GM18517 (cell line): ENCODE measurements around the gene C1QL2.

Source experiments
- ATAC-seq: cut with Tn5 transposase; IDR thresholded peaks from one replicate; pipeline ENCODE4 v1.9.1; 2021; ENCODE audit warnings: mild to moderate bottlenecking, moderate library complexity; ENCODE audit not compliant: unreplicated experiment

Gene C1QL2

DNA sequence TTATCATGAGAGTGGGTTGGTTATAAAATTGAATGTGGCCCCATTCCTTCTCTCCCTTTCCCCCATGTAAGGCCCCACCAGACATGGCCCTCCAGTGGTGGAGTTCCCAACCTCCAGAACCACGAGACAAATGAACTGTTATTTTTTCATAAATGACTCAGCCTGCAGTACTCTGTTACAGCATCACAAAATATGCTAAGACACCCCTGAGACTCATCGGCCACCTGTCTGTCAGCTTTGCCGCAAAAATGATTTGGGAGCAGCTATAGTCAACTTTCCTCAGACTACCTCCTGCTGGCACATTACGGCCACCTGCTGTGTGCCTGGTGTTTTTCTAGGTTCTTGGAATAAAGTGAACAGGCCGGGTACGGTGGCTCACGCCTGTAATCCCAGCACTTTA is 21.4 kb upstream of the C1QL2 start:
- ATAC-seq, result no peak

DNA sequence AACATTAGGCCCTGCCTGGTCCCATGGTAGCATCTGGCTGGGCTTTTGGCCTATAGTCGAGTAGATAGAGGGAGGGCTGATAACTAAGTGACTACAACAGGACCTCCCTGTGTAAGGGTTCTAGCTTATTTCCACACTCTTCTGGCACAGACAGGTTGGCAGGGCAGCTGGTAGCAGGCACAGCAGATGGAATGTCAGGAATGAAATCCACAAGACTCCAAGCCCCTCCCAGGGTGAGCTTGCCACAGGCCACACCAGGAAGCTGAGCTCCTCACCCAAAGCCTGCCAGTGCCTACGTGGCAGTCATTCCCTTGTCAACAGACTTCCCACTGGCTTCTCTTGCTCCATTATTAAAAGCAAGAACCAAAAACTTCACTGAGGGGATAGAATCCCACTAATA is 20.7 kb upstream of the C1QL2 start:
- ATAC-seq, result no peak

DNA sequence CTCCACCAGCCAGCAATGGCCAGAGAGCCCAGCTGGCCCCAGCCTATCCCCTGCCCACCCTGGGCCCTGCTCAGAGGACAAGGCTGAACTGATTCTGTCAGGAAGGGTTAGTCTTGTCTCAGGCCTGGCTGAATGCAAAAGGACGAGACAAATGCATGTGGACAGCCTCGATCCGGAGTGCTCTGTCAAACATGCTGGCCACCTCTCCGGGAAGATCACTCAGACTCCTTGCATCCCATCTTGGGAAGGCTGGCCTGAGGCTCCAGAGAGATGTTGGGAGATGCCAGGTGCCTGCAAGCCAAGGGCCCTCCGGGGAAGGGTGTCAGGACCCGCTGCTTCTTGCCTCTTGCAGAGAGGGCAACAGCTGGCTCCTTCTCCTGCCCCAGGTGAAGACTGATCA is 20.2 kb upstream of the C1QL2 start:
- ATAC-seq, result no peak

DNA sequence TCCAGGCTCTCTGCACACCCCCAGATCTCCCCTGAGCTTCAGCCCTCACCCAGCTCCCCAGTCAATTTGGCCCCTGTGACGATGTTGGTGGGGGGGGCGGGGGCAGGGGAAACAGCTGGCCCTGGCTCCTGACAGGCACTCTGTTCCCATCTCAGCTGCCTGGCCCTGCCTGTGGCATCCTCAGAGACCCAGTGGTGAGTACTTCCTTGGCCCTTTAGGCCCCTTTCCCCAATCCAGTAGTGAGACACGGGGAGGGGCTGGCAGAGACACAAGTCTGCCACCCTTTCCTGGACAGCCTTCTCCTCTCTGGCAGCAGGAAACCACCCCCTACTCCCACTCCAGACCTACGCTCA is 19.3 kb upstream of the C1QL2 start:
- no peak for ATAC-seq

DNA sequence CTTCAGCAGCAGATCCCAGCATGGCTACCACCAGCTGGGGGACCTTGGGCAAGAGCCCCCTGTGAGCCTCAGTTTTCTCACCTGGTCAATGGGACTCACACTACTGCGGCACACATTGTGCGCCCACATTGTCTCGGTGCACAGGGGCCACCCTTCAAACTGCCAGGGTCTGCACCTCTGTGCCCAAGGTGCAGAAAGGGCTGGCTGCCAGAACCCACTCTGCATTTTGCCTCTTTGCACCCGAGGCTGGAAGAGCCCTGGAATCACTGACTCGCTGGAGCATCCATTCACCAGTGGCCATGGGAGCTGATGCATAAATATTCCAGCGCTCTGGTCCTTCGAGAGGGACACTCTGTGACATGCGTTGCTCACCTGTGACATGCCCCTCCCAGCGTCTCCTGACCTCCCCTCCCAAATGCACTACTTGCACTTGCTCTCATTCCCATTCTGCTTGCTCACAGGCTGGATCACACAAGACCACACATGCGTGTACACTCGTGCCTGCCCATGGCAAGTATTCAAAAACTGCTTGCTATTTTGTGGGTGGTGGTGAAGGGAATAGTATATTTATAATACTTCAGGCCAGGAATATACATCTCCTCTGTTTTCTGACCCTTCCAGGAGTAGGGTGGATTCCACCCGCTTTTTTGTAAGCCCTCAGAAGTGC is 18.8 kb upstream of the C1QL2 start:
- ATAC-seq, result no peak

DNA sequence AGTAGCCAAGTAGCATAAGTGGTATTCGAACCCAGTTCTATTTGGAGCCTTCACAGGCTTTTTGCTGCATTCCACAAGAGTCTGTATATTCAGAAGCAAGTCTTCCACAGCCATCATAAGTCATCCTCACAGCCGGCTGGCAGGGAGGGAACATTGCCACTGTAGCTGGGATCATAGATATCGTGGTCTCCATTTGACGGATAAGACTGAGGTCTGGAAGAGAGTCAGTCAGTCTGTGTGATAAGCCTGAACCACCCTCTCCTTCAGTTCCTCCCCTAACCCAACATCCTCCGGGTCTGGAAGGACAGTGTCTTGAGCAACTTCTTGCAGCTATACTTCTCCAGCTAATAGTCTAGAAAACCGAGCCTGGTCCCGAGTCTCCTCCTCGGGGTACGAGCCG is 17.0 kb upstream of the C1QL2 start:
- ATAC-seq, result no peak

DNA sequence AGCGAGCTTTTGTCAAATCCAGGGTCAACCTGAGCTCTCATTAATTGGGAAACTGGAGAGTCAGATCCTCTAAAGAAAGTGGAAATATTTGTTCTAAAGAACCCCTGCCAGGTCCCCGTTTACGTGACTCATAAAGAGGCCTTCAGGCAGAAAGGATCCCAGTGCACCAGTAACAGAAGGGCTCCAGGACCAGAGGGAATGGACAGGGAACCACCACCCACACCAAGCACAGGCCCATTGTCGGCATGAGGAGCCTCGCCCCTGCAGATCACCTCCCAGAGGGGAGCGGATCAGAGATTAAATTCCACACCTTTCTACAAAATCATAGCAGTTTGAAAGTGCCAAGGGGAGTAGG is 16.4 kb upstream of the C1QL2 start:
- ATAC-seq, result no peak

DNA sequence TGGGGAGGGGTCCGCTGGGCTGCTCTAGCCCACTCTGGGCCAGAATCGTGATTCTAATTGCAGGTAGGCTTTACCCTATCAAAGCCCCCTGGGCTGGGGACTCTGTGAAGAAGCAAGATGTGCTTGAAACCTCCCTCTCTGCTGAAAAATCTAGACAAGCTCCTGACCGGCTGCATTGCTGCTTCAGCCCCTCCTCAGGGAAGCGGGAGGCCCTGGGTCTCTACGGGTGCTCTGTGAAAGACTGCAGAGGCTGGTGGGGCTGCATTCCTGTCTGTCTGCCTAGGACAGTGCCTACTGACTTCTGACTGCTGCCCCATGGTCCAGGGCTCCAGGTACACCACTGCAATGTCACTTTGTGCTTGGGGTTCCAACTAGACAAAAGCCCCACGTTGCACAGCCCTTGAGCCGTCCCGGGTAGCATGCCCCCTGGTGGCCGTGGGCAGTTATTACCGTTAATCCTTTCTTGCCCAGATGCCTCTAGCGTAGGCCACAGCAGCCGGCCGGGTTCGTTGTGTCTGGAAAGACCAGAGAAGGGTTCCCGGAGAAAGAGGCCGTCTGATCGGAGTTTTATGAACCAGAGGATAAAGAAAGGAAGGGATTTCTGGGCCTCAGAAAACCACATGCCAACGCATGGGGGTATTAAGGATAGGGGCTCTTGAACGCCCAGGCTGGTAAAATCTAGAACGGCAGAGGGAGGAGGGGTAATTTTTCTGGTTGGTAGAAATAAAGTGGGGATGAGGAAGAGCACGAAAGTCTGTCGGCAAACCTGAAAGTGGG is 15.9 kb upstream of the C1QL2 start:
- ATAC-seq, result no peak

DNA sequence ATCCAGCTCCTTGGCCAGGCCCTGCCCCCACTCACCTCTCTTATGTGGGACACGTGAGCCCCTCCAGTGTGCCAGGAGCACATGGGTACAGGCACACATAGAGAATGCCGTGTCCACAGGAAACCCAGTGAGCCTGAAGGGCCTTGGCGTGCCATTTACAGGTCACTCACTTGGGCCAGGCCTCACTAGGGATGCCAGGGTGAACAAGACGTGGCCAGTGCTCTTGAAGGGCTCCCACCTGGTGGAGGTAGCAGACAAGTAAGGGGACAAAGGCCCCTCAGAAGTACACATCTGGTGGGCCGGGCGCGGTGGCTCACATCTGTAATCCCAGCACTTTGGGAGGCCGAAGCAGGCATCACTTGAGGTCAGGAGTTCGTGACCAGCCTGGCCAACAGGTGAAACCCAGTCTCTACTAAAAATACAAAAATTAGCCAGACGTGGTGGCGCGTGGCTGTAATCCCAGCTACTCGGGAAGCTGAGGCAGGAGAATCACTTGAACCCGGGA is 15.1 kb upstream of the C1QL2 start:
- no peak for ATAC-seq

DNA sequence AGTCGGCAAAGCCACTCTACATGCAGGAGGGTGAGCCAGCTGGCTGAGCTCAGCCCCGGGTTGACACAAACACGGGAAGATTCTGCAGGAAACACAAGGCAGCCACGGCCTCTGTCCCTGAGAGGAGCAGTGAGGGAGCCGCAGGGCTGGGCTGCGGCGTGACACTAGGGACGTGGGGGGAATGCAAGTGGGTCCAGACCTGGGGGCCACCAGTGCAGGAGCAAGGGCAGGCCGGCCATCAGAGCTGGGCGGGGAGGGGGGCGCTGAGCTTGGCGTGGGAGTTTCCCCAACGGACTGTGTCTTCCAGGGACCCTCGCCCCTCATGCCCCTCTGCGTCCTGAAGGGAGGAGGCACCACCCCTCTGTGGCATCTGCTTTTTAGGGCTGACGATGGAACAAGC is 12.0 kb upstream of the C1QL2 start:
- no peak for ATAC-seq

DNA sequence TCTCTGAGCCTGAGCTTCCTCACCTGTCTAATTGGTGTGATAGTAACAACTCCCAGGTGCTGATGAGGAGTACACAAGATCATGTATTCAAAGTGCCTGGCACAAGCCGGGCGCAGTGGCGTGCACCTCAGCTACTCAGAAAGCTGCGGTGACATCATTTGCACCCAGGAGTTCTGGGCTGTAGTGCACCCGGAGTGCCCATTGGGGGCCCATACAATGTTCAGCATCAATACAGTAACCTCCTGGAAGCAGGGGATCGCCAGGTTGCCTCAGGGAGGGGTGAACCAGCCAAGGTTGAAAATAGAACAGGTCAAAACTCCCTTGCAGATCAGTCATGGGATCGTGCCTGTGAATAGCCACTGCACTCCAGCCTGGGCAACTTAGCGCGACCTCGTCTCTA is 11.2 kb upstream of the C1QL2 start:
- ATAC-seq, result no peak

DNA sequence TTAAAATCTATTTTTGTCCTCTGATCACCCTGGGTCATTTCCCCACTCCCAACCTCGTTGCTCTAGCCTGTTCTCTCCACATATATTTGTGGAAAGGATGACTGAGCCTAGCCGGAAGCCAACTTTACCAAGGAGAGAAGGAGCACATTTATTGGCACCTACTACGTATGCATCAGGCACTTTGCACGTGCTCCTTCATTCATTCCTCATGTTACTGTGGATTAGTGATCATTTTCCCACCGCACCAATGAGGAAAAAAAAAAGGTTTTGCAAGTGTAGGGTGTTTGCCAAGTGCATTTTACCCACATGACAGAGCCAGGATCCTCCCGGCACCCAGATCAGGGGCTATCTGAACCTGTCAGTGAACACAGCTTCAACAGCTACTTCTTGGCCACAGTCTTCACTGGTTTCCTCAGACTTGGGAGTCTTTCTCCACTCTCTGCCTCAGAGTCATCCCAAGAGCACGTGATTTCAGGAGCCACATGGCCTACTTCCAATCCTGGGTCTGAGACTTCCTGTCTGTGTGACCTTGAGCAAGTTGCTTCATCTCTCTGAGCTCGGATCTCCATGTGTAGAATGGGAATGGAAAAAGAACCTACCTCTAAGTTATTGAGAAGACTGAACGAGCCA is 1.9 kb upstream of the C1QL2 start:
- no peak for ATAC-seq

DNA sequence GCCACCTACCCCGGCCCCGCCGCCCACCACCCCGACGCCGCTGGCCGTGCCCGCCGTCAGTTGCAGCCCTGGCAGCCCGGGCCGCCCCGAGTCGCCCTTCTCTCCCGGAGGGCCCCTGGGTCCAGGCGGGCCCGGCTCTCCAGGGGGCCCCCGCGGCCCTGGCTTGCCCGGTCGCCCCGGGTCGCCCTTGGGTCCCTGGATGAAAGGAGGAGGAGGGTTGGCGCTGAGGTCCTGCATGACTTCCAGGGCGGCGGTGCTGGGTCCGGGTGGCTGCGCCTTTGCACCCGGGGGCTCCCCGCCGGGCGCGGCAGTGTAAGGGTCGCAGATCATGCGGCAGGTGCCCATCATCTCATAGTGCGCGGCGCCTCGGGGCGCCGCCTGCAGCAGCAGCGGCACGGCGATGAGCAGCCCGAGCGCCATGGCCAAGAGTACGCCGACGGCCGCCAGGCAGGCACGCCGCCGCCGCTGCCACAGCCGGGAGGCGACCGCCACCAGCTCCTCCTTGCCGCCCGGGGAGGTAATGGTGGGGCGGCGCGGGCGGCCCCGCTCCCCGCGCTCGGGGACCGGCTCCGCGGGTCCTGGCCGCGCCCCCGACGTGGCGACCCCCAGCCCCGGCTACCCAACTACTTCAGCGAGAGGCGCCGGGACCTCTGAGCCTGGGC is 570 bp downstream of the C1QL2 start:
- ATAC-seq, result no peak

DNA sequence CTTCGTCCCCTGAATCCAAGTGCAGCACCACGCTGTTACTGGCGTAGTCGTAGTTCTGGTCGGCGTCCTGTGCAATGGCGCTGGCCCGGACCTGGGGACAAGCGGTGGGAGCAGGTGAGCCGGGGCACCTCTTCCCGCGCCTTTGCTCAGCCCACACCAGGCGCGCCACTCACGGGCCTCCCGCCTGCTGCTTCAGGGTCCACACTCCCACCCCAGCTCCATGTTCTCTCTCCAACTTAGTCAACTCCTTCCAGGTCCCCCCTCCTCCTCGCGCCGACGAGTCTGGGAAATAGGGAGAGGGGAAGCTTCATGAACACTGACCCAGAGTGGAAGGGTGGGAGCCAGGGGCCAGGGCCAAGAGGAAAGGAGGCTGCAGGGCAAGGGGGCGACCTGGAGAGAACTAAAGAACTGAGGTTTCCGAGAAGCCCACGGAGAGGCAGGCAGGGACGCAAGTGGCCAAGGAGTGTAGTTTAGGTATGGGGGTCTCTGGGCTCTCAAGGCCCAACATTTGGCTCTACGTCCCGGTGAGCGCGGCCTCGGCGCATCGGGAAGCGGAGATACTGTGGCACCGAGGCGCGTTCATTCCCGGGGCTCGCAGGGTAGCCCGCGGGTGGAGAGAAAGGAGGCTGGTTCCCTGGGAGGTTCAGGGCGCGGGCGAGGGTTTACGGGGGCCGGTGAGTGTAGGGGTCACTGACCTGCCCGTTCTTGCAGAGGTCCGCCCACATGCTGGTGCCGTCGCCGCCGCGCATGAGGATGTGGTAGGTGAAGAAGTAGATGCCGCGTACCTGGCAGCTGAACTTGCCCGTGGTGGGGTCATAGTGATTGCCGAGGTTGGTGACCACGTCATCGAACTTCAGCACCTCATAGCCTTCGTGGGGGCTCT is 1.4 kb downstream of the C1QL2 start:
- no peak for ATAC-seq

DNA sequence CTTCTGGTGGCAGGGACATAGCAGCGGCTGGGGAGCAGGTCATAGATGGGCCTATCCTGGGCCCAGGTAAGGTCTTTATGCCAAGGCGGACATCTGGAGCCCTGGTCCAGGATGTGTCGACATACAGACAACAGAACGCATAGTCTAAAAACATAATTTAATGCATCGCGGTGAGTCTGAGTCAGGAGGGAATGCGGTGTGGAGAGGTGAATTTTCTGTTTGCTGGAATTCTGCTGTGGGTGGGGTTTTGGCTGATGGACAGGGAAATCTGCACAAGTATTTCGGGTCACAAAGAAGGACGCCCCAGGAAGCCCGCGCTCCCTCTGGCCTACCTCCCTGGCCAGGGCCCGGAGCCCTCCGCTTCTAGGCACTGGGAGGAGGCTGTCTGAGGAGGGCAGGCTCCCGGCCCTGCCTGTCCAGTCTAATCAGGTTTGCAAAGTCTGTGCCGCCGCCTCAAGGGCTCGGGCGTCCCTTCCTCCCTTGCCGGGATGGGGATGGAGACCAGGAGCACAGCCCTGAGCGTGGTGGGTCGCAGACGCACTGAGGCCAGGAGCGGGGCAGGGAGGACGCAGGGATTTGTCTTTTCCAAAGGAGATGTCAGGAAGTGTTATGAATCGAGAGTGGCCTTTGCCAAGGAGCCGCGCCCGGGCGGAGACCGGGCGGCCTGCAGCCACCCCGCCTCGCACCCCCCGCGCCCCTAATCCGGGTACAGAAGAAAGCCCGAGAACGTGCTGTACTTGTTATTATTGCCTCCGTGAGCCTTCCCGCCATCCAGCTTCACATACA is 2.3 kb downstream of the C1QL2 start:
- no peak for ATAC-seq

DNA sequence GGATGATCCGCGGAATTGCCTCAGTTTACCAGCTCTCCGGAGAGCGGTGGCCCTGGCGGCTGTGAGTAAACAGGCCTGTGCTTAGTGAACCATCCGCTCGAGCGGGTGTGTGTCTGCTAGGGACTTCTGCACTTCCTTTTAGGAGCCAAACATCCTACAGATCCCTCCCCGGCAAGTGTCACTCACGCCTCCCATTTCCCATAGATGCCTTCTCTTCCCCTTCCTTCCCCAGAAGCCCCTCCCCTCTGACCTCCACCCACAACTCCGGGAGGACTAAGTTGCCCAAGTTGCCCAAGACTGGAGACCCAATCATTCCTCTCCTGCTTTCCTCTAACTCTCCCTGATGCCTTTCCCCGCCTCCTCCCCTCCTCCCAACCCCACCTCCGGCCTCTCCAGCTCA is 2.9 kb downstream of the C1QL2 start:
- no peak for ATAC-seq

DNA sequence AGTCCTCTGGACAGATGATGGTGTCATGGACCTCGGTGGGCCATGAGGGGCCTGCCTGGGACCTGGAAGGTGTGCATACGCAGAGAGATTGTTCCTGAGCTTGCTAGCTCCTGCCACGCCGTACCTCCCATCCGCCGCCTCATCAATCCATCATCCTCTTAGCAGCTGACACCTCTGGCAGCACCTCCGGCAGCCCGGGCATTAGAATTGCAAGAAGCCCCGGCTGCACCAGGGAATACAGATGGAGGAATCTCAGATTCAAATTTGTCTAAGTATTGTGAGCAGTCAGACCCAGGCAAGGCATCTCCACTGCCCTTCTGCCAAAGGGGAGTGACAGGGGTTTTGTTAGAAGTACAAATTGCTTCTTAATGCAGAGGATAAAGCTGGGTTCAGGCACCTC is 4.5 kb downstream of the C1QL2 start:
- no peak for ATAC-seq

DNA sequence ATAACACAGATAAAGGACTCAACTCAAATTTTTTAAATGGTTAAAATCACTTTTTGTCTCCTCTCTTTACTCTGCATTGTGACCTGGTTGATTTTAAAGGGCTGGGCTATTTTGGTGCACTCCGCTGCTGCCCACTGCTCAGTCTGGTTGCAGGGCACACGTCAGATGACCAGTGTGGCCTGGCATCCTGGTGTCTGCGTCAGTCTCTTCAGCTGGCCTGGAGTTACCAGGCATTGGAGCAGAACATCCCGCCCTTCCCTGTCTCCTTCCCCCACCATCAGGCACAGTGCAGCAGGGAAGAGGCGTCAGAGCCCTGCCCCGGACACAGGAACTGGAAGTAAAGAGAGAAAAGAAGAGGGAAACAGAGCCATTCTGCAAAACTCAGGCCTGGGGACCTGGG is 8.9 kb downstream of the C1QL2 start:
- no peak for ATAC-seq

DNA sequence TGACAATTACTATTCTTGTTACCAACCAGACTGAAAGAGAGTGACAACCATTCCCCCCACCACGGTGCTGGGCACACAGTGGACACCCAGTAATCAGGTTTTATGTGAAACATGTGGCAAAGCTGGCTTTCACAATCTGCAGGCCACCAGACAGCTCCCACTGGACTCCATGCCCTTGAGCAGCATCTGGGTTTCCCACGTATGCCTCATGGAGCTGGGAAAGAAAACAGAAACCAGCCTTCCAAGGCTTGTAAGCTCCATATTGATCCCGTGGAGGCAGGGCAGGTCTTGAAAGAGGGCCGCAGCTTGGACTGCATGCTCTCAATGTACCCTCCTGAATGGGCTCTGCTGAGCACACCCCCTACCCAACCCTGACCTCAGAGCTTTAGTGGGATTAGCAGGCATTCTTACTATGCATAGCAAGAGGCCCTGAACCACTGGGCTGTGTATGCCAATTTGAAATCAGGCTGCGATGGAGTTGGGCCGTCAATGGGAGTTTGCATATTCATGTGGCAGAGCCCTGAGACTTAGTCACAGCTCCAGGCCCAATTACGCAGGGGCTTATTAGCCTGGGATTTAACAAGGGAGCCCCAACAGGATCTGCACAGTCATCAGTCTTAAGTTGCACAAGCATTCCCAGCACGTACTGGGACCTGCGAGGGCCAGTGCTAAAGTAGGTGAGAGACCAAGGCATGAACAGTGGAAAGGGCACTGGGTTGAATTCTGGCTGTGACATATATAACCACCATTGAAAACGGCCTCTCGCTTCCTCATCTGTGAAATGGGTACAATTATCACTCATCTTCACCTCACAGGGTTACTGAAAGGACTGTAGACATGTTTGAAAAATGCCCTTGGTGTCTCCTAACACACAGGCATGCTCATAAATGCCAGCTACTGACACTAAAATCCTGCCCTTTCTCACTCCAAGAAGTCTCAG is 10.5 kb downstream of the C1QL2 start:
- no peak for ATAC-seq
